ENCODE measurements around the gene JKAMP. TPM values are rescaled to one million over a fixed set of nuclear protein-coding genes. Genes with fewer than 3 reads are reported as not detected.

JKAMP gene
- total and polyA plus RNA-seq, 2 of the 8 experiments (the other 6 are each of a cell fraction or from before 2014, with no cell fraction given) = 34.9 to 182 TPM

DNA sequence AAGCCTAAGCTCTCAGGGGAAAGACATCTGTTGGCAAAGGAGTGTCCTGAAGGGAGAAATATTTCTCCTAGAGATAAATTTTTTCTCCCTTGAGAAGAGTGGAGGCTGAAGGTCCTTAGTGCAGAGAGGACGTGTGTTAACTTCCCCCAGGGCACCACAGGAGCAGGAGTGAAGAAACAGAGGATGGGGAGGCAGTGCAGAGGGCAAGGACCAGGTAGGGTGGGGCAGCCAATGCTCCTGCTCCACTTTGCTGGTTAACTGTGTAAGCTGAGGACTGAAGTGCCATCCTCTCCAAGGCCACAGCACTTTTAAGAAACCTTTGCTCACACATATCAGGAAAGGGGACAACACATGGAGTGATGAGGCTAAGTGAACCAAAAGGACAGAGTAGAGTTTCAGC lies 4.2 kb upstream of the JKAMP start:
- CTCF ChIA-PET (ENCODE audit: partially characterized antibody) = interaction anchor here (1.0 to 1.5 kb wide), 4 partner anchors 10 to 97 kb away, joined by 3 to 4 read pairs (median 4); partner anchors contain the start of gene CCDC175
- WGBS, 2 experiments (ENCODE audit: extremely low coverage in 1 of 2, insufficient coverage in 1 of 2, insufficient read length in 1 of 2, insufficient replicate concordance in 2 of 2, low coverage in 1 of 2, low lambda C conversion rate in 2 of 2, missing lambda C conversion rate in 1 of 2) = 50% methylated on average over 1 of the region's 1 CpG; no CpG with 5 or more reads in 1 of the 2 experiments
- peaks cover 0 to 26% of the 10 kb centered on the region in 2 experiments; a peak in 2 of 4 replicates for H3K79me2 ChIP-seq (ENCODE audit: control insufficient read depth in 1 of 2, insufficient read depth in 2 of 2, low read length in 2 of 2)
- no peak for TF ChIP-seq ASH2L (IDR thresholded peaks at IDR 0.05; ENCODE audit: low read length)
- no peak for TF ChIP-seq POLR2A (IDR thresholded peaks at IDR 0.05; ENCODE audit: control extremely low read depth in 1 of 2, low read depth in 2 of 2, low read length in 2 of 2)
- no peak for TF ChIP-seq MAFK (IDR thresholded peaks at IDR 0.05; ENCODE audit: low read depth, low read length)
- TF ChIP-seq CHD2 (IDR thresholded peaks at IDR 0.05; ENCODE audit: low read length) = no peak
- TF ChIP-seq KDM4A (IDR thresholded peaks at IDR 0.05; ENCODE audit: low read depth, low read length, severe bottlenecking) = no peak
- TF ChIP-seq ATF3 (IDR thresholded peaks at IDR 0.05; ENCODE audit: insufficient read depth, low read depth, low read length) = no peak
- no peak for TF ChIP-seq YY1 (IDR thresholded peaks at IDR 0.05; ENCODE audit: low read depth, low read length)
- TF ChIP-seq, protein P1, sequence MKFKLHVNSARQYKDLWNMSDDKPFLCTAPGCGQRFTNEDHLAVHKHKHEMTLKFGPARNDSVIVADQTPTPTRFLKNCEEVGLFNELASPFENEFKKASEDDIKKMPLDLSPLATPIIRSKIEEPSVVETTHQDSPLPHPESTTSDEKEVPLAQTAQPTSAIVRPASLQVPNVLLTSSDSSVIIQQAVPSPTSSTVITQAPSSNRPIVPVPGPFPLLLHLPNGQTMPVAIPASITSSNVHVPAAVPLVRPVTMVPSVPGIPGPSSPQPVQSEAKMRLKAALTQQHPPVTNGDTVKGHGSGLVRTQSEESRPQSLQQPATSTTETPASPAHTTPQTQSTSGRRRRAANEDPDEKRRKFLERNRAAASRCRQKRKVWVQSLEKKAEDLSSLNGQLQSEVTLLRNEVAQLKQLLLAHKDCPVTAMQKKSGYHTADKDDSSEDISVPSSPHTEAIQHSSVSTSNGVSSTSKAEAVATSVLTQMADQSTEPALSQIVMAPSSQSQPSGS (IDR thresholded peaks at IDR 0.05; ENCODE audit: low read length) = no peak
- TF ChIP-seq, protein P2, sequence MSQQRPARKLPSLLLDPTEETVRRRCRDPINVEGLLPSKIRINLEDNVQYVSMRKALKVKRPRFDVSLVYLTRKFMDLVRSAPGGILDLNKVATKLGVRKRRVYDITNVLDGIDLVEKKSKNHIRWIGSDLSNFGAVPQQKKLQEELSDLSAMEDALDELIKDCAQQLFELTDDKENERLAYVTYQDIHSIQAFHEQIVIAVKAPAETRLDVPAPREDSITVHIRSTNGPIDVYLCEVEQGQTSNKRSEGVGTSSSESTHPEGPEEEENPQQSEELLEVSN (IDR thresholded peaks at IDR 0.05) = no peak
- no peak for TF ChIP-seq TCF12 (IDR thresholded peaks at IDR 0.05; ENCODE audit: low read depth, low read length)
- TF ChIP-seq KDM1A (IDR thresholded peaks at IDR 0.05; ENCODE audit: borderline replicate concordance, low read length) = no peak
- no peak for TF ChIP-seq CEBPB (IDR thresholded peaks at IDR 0.05; ENCODE audit: low read depth, low read length)

More for the DNA sequence above, 4.2 kb upstream of the JKAMP start:
- Histone ChIP-seq H2AK5ac (ENCODE audit: low read depth, low read length) (no peak overlapping the region), H3K23ac (ENCODE audit: insufficient read length) (no peak overlapping the region), H2BK120ac (replicated peaks; ENCODE audit: low read depth, low read length) (no peak overlapping the region), H3K4ac (replicated peaks; ENCODE audit: insufficient read length, low read depth, low read length) (no peak overlapping the region), H2BK12ac (ENCODE audit: low read depth, low read length) (no peak overlapping the region), H3K27ac (ENCODE audit: low read depth, low read length) (no peak overlapping the region), H4K5ac (ENCODE audit: insufficient read length, low read depth, low read length) (no peak overlapping the region), H3K27me3 (replicated peaks in 1 of 4; ENCODE audit: control insufficient read depth in 3 of 4, extremely low read depth in 1 of 4, insufficient read depth in 3 of 4, low read length in 3 of 4) (no peaks in the 10 kb centered on the region), H2AFZ (ENCODE audit: low read length) (no peak overlapping the region), H2BK15ac (ENCODE audit: low read length) (no peak overlapping the region), H3K14ac (ENCODE audit: insufficient read length) (no peak overlapping the region), H3K18ac (ENCODE audit: extremely low read depth, low read length) (no peak overlapping the region), H3K4me2 (ENCODE audit: insufficient read depth in 1 of 2, low read depth in 2 of 2, low read length in 2 of 2) (no peak overlapping the region), H3K79me1 (ENCODE audit: low read depth, low read length) (no peaks in the 10 kb centered on the region; the same call in 1 of the 2 replicates), H3K36me3 (ENCODE audit: control insufficient read depth in 2 of 4, insufficient read depth in 4 of 4, low read length in 3 of 4) (peaks cover 5 to 23% (median 12%) of the 10 kb centered on the region in 4 experiments; a peak in 6 of 8 replicates), H3K4me3 (ENCODE audit: extremely low read depth in 1 of 4, insufficient read depth in 2 of 4, low read depth in 3 of 4, low read length in 4 of 4) (no peak overlapping the region), H3K9me3 (ENCODE audit: insufficient read depth in 2 of 2, low read depth in 1 of 2, low read length in 1 of 2) (no peaks in the 10 kb centered on the region), H2BK20ac (ENCODE audit: low read length) (no peak overlapping the region), H3K56ac (replicated peaks; ENCODE audit: insufficient read length, low read depth, low read length) (no peak overlapping the region), H4K91ac (replicated peaks; ENCODE audit: insufficient read length, low read length) (no peak overlapping the region), H4K20me1 (replicated peaks in 1 of 2; ENCODE audit: control insufficient read depth in 1 of 2, insufficient read depth in 2 of 2, low read length in 2 of 2) (peaks cover 0 to 2% of the 10 kb centered on the region in 2 experiments), H3K4me1 (replicated peaks in 1 of 4; ENCODE audit: control insufficient read depth in 3 of 4, insufficient read depth in 4 of 4, low read length in 3 of 4) (peaks cover 0 to 10% (median 3%) of the 10 kb centered on the region in 4 experiments; a peak in 3 of 7 replicates), H2BK5ac (ENCODE audit: low read depth, low read length) (no peak overlapping the region), H3K23me2 (ENCODE audit: low read depth, low read length) (peaks cover 7% of the 10 kb centered on the region), H3K9ac (replicated peaks in 1 of 4; ENCODE audit: extremely low read depth in 1 of 4, low read depth in 3 of 4, low read length in 3 of 4) (no peak overlapping the region), H4K8ac (ENCODE audit: extremely low read depth, insufficient read depth, low read length) (no peak overlapping the region)
- DNase-seq (ENCODE audit: low read depth in 1 of 2, low spot score in 2 of 2) (no peak), FAIRE-seq (no peak)
- POLR2A ChIA-PET (ENCODE audit: partially characterized antibody) = interaction anchor here (0.7 to 1.7 kb wide), 3 partner anchors 11 to 230 kb away, joined by 3 to 5 read pairs (median 3); no protein-coding TSS in a partner anchor

Measured in H1 (cell line).